ENCODE results near the gene NSRP1. TPM values are rescaled to one million over a fixed set of nuclear protein-coding genes. Genes with fewer than 3 reads are reported as not detected.

Gene NSRP1
- total and polyA plus RNA-seq, 2 of the 13 experiments (the other 11 are each of a cell fraction or from before 2014, with no cell fraction given), result 7.0 to 14.3 TPM

- no peak for TF ChIP-seq ZNF407 (CRISPR knock-in tag; IDR thresholded peaks at IDR 0.05; ENCODE audit: not compliant biosample characterization)
- TF ChIP-seq ZNF446 (CRISPR knock-in tag; IDR thresholded peaks at IDR 0.05), result no peak
- TF ChIP-seq JUN (CRISPR knock-in tag; IDR thresholded peaks at IDR 0.05), result no peak
- TF ChIP-seq DBP (CRISPR knock-in tag; IDR thresholded peaks at IDR 0.05; ENCODE audit: not compliant biosample characterization), result no peak
- TF ChIP-seq ZNF770 (CRISPR knock-in tag; IDR thresholded peaks at IDR 0.05), result no peak
- TF ChIP-seq RAD21 (CRISPR knock-in tag; IDR thresholded peaks at IDR 0.05), result no peak
Observed at GRCh38 chr17:30170415-30170987, 53.9 kb downstream of the NSRP1 start (continued).

All from HepG2 (cell line).